ENCODE data around the gene IDS.
"Not testable (repeated sequence)": the region's sequence is repeated elsewhere in the genome, so short reads cannot be mapped to it uniquely, and the experiment has no call there.

The IDS gene

DNA sequence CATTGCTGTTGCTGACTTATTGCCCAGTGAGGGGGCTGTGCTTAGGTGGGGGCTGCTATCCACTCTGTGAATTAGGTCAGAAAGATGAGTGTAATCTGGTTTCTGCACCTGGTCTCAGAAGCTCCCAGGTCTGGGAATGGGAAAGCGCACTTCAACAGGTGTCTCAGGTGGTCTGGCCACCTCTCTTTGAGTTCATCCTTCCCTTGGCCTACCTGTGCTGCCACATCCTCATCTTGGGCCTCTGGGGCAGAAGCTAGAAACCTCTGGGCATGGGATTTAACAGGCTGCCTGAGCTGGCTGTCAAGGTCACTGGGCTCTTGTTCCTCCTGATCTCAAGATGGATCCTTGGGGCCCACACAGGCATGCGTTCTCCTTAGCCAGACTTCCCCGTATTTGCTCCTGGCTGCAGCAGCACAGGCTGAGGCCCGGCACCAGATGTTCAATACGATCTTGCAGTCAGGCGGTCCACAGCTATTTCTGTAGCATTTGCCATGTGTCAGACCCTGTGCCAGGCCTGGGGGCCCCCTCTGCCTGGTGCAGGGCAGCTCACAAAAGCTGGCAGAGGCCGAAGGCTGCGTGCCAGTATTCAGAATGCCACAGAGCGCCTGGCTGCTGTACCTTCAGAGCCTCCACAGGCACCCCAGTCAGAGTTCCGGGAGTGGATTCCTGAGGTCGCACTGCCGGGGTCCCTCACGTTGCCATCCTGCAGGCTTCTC, 21.4 kb upstream of the IDS start:
- not testable (repeated sequence) for DNase-seq (ENCODE audit: low read depth)

DNA sequence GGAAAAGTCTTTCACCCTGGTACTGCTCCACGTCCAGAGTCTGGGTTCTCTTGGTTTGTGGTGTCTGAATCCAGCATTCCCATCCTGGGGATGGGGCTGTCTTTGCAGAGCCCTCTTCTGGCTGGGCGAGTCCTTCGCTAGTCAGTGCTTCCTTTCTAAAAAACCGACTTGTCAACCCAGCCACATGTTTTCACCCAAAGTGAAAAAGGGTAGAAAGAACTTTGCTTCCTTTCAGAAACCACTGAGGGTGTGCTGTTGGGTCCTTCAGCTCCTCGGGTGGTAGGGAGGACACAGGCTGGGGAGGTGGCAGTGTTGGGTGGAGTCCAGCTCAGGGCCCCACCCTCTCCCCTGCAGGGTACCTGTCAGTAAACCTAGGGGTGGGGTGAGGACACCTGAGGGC, 20.8 kb upstream of the IDS start:
- not testable (repeated sequence) for DNase-seq (ENCODE audit: low read depth)

DNA sequence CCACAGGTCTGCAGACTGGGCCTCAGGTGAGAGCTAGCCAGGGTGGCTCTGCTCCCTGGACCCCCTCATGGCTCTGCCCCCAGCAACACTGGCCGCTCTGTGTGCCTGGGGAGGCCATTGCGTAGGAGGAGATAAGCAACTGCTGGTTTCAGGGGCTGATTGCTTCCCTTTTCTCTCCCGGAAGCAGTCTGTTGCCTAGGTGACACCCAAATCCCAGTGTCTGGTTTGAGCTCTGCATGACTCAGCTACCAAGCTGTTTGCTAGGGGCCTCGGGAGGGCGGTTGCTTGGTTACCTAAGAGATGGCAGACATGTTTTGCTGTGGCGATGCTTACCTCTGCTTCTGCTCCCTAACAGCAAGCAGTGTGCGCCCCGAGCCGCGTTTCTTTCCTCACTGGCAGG, 20.3 kb upstream of the IDS start:
- DNase-seq (ENCODE audit: low read depth), result not testable (repeated sequence)

DNA sequence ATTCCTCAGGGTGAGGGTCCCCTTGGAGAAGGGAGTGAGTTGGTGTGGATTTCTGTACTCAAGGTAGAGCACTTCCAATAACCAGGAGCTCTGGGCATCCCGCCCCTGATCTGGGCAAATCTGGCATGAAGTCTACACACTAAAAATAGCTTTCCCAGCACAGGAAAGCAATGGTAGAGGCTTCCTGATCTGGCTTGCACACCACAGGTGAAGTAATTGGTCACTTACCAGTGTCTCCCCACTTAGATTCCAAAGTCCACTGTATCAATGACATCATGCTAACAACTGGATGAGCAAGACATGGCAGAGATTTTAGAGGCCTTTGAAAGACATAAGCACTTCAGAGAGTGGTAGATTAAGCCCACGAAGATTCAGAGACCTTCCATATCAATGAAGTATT, 17.8 kb upstream of the IDS start:
- no peak for DNase-seq (ENCODE audit: low read depth)

DNA sequence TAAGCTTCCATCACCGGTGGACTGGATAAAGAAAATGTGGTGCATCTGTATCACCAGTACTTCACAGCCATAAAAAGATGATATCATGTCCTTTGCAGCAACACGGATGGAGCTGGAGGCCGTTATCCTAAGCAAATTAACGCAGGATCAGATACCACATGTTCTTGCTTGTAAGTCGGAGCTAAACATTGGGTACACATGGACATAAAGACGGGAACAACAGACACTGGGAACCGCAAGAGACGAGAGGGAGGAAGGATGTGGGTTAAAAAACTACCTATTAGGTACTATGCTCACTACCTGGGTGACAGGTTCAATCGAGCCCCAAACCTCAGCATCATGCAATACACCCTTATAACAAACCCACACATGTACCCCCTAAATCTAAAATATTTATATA, 16.3 kb upstream of the IDS start:
- no peak for DNase-seq (ENCODE audit: low read depth)

DNA sequence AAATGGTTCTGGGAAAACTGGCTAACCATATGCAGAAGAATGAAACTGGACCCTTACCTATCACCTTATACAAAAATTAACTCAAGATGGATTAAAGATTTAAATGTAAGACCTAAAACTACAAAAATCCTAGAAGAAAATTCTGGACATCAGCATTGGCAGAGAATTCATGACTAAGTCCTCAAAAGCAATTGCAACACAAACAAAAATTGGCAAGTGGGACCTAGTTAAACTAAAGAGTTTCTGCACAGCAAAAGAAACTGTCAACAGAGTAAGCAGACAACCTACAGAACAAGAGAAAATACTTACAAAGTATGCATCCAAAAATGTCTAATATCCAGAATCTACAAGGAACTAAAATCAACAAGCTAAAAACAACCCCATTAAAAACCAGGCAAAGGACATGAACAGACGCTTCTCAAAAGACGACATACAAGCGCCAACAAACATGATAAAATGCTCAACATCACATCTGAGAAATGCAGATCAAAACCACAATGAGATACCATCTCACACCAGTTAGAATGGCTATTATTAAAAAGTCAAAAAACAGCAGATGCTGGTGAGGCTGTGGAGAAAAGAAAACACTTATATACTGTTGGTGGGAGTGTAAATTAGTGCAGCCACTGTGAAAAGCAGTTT, 15.7 kb upstream of the IDS start:
- DNase-seq (ENCODE audit: low read depth), result not testable (repeated sequence)

DNA sequence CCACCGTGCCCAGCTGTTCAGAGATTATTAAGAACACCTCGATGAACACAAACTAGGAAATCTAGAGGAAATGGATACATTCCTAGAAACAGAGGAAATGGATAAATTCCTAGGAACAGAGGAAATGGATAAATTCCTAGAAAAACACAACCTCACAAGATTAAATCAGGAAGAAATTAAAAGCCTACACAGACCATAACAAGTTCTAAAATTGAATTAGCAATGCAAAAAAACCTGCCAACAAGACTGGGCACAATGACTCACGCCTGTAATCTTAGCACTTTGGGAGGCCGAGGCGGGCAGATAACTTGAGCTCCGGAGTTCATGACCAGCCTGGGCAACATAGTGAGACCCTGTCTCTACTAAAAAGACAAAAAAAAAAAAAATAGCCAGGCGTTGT, 13.1 kb upstream of the IDS start:
- DNase-seq (ENCODE audit: low read depth), result no peak

DNA sequence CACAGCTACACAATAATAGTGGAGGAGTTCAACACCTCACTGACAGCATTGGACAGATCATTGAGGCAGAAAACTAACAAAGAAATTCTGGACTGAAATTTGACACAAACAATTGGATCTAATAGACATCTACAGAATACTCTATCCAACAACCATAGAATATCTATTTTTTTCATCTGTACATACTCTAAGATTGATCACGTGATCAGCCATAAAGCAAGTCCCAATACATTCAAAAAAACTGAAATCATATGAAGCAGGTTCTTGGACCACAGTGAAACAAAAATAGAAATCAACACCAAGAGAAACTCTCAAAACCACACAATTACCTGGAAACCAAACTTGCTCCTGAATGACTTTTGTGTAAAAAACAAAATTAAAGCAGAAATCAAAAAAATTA, 12.2 kb upstream of the IDS start:
- no peak for DNase-seq (ENCODE audit: low read depth)

DNA sequence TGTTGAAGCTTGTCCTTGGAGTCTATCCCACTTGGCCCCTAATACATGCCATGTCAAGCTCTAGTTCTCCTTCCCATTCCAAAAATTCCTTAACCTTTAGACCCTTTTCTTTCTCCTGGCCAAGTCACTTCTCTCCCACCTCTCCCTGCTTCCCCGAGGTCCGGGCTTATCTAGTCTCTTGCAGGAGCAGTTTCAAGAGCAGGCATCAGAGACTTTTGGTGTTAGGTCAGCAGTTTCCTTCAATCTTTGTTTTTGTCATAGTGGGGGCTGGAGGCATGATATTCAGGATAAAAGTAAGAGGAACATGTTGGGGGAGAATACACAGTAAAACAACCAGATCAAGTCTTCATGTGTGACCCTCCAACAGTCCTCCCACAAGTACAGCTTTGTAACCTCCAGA, 11.5 kb upstream of the IDS start:
- no peak for DNase-seq (ENCODE audit: low read depth)

DNA sequence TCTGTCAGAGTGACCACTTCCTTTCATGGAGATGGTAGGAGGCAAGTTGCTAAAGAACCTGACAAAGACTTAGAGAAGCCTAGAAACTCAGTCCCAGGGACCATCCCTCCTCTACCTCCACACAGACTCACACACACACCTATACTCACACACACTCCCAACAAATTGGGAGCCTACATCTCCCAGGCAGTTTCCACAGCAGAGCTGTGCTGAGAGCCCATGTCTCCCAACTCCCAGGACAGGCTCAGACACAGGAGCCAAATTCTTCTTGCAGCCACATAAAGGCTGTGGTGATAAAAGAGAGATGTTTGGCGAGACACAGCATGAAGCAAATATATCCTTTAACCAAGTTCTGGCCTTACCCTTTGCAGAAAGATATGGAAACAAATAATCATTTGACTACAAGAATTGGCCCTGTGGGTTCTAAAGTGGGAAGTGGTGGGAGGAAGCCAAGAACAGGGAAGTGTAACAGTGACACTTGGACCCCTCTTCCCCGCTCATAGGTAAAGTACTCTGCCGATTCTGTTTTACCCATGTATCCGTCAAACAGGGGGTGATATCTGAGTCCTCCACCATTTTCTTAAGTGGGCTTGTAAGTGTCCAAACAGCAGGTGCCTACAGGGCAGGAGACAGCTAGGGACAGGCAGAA, 11.0 kb upstream of the IDS start:
- DNase-seq (ENCODE audit: low read depth), result no peak

DNA sequence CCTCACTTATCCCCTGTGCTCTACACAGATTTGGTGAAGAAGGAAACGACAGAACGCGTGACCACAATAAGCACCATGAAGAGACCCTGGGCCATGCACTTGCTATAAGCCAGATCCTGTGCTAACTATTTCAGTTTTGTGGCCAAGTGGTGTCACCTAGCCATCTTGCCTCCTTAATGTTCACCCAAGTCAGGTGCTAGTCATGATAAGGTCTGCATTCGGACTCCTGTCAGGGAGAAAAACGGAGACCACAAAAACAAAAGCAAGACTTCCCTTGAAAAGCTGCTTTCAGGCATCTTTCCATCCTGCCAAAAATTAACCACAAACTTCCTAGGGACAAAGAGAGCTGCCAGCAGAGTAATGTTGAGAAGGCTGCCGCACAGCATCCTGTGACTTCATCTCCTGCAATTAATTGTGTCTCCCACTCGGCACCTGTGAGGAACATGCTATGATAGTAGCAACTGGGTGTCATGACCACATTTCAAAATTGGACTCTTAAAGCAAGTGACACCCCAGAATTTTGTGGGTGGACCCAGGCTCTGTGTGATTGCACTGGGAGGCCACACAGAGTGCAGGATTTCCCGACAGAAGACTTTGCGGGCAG, 8.8 kb upstream of the IDS start:
- DNase-seq (ENCODE audit: low read depth), result peak; percentile 53

DNA sequence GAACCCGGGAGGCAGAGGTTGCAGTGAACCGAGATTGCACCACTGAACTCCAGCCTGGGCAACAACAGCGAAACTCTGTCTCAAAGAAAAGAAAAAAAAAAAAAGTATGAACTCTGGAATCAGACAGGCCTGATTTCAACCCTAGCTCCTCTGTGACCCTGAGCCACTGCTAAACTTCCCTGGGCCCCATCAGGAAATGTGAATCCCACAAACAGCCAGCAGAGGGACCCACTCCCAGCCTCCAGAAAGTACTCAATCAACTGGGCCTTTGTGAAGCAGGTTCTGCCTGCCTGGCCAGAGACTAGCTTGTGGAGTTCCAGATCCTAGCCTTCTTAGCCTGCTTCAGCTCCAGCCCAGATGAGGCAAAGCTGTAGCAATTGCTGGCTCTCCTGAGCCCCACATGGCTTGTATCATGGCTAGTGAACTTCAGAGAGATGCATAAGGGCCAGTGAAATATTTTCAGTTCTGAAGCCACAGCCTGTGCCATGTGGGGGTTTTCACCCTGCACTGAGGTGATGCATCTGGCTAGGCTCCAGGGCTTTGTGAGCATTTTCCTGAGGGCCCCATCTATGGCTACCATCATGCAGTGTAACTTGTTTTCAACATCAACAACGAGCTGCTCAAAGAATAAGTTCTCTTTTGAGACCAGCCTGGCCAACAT, 7.2 kb upstream of the IDS start:
- DNase-seq (ENCODE audit: low read depth), result no peak

DNA sequence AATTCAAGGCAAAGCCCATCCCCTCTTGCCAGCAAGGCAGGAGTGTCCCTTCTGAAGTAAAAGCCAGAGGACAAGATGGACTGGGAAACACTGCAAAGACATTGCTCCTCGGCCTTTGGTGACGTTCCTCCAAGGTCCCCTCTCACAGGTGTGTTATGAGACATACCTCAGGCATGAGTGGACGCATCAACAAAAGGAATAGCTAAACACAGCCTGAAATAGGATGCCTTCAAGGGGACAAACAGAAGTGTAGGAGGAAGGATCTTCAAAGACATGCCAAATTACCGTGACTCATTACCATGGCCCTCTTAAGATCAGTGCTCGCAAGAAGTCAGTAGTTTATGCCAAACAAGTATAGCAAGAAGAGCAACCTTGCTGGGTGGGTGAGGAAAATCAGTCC, 6.0 kb upstream of the IDS start:
- no peak for DNase-seq (ENCODE audit: low read depth)

DNA sequence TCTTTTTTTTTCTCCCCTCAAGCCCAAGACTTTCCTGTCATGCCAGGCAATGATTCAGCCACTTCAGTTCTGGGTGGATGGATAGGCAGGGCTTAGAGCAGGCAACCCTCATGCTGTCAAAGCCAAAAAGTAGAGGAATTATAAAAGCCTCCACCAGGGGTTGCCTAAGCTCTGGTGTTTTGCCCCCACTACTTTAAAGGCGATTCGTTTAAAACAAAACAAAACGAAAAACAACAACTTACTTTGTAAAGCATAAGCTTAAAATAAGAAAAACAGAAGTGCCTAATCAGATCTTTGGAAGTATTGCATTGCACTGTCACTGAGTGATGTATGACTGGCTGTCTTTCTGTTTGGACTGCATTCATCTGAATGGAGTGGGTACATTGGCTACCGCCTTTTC, 5.3 kb upstream of the IDS start:
- no peak for DNase-seq (ENCODE audit: low read depth)

DNA sequence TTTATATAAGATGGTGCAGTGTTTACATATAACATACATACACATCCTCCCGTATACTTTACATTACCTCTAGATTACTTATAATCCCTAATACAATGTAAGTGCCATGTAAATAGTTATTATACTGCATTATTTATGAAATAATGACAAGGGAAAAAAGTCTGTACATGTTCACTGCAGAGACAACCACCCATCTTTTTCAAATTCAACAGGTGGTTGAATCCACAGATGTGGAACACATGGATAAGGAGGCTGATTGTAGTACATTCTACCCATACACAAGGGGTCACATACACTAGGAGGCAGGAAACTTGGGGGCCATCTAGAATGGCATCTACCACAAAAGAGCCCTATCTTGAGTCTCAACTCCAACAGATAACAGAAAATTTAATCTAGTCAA, 3.4 kb upstream of the IDS start:
- DNase-seq (ENCODE audit: low read depth), result no peak

DNA sequence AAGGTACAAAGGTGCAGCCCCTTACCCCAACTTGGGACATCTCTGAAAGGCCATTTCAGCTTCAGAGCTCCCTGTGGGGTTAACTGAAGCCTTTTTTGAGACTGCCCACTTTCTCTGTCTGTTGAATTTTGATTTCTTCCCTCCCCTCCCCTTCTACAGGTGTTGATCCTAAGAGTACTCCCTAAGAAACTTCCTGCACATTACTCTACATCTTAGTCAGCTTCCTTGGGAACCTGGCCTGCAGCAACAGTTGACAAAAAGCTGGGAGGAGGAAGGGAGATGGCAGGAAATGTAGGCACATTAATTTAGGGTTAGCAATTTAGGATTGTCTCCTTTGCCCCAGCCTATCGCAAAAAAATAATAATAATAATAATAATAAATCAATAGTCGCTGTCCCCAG, 1.2 kb upstream of the IDS start:
- no peak for DNase-seq (ENCODE audit: low read depth)

DNA sequence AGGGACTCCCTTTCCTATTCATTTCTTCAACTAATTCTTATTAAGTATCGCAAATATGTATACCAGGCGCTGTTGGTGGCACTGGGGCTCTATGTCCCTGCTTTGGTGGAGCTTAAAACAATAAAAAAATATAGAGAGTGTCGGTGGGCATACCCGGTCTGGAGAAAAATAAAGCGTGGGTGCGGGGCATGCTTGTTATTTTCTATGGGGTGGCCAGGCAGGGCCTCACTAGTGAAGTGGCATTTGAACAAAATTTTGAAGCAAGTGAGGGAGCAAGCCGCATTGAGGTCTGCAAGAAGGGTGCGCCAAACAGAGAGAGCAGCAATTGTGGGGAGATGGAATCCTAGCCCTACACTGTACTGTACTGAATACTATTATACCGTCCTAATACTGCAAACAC, 565 bp upstream of the IDS start:
- DNase-seq (ENCODE audit: low read depth), result no peak

DNA sequence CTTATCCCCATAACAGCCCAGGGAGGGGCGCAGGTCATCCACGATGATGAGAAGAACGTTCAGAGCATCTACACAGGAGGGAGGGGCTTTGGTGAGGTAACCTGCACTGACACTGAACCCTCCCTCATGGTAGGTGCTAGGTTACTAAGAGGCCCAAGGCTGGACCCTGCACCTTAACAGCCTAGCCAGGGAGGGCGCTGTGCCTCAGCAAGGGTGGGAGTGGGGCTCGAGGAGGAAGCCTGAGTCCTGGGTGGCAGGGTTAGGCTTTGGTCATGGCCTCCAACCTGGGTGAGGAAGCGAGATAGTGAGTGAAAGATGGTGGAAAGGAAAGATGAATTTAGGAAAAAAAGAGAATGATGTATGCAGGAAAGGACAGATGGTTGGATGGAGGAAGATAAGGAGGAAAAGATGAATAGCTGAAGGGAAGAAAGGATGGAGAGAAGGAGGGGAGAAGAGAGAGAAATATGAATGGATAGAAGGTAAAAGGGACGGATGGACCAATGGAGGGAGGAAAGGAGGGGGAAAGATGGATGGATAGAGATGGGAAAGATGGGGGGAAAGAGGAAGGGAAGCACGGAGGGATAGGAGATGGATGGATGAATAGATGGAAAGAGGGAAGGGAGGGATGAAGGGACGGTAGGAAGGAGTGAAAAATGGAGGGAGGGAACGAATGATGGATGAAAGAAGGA, 736 bp downstream of the IDS start:
- DNase-seq (ENCODE audit: low read depth), result no peak

DNA sequence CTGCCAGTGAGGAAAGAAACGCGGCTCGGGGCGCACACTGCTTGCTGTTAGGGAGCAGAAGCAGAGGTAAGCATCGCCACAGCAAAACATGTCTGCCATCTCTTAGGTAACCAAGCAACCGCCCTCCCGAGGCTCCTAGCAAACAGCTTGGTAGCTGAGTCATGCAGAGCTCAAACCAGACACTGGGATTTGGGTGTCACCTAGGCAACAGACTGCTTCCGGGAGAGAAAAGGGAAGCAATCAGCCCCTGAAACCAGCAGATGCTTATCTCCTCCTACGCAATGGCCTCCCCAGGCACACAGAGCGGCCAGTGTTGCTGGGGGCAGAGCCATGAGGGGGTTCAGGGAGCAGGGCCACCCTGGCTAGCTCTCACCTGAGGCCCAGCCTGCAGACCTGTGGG, 1.7 kb downstream of the IDS start:
- peak; percentile 57 for DNase-seq (ENCODE audit: low read depth)

DNA sequence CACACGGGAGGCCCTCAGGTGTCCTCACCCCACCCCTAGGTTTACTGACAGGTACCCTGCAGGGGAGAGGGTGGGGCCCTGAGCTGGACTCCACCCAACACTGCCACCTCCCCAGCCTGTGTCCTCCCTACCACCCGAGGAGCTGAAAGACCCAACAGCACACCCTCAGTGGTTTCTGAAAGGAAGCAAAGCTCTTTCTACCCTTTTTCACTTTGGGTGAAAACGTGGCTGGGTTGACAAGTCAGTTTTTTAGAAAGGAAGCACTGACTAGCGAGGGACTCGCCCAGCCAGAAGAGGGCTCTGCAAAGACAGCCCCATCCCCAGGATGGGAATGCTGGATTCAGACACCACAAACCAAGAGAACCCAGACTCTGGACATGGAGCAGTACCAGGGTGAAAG, 2.2 kb downstream of the IDS start:
- not testable (repeated sequence) for DNase-seq (ENCODE audit: low read depth)

DNA sequence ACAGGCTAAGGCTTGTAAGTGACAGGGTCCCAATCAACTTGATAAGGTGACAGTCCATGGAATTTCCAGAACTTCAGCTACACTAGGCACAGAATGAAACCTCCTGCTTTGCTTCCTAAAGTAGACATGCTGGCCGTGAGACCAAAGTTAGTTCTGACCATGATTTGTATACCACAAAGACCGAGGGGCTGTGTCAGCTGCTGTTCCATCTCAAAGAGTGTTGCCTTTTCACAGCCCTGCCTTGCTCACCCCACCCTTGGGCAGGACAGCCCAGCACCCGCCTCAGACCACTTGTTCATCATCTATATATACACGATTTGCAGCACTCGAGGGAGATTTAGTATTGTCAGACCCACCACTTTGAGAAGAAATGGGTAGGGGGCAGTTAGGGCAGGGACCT, 5.3 kb downstream of the IDS start:
- no peak for DNase-seq (ENCODE audit: low read depth)

DNA sequence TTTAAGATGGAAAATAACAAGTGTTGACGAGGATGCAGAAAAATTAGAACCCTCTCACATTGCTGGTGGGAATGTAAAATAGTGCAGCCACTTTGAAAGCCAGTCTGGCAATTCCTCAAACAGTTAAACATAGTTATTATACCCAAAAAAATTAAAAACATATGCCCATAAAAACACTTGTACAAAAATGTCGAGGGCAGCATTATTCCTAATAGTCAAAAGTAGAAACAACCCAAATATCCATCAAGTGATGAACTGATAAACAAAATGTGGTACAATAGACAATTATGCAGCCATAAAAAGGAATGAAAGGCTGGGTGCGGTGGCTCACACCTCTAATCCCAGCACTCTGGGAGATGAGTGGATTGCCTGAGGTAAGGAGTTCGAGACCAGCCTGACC, 6.3 kb downstream of the IDS start:
- no peak for DNase-seq (ENCODE audit: low read depth)

Data from GM04503 (cell line).